Neural progenitor cell (in vitro differentiated cells): ENCODE measurements around the gene CENPX. TPM values are rescaled to one million over a fixed set of nuclear protein-coding genes. Genes with fewer than 3 reads are reported as not detected.

Source experiments
- DNase-seq: peaks from one replicate; pipeline ENCODE4 v3.0.0-alpha.2; 2016; ENCODE audit warnings: low spot score
- H2AFZ ChIP-seq: fragments of 200-600 bp; sonication (generic); replicated peaks from 2 replicates; pipeline ENCODE4 v1.6.1; 2016; ENCODE audit warnings: antibody characterized with exemption
- H3F3A ChIP-seq: fragments of 200-600 bp; sonication (generic); 2 replicates; pipeline ENCODE4 v1.6.1; 2016; ENCODE audit warnings: antibody characterized with exemption, low read depth
- H3K27ac ChIP-seq: fragments of 200-600 bp; sonication (generic); 2 replicates; pipeline ENCODE4 v1.5.1; 2016; ENCODE audit warnings: mild to moderate bottlenecking
- H3K27me3 ChIP-seq: fragments of 200-600 bp; sonication (generic); 2 replicates; pipeline ENCODE4 v1.6.1; 2016; ENCODE audit warnings: mild to moderate bottlenecking, moderate library complexity
- H3K36me3 ChIP-seq: fragments of 200-600 bp; sonication (generic); 2 replicates; pipeline ENCODE4 v1.5.1; 2016
- H3K4me1 ChIP-seq: fragments of 200-600 bp; sonication (generic); 2 replicates; pipeline ENCODE4 v1.6.1; 2016; ENCODE audit warnings: mixed run types
- H3K4me2 ChIP-seq: fragments of 200-600 bp; sonication (generic); 2 replicates; pipeline ENCODE4 v1.6.1; 2016
- H3K4me3 ChIP-seq: fragments of 200-600 bp; sonication (generic); 2 replicates; pipeline ENCODE4 v1.5.1; 2016
- H3K79me2 ChIP-seq: fragments of 200-600 bp; sonication (generic); 2 replicates; pipeline ENCODE4 v1.6.1; 2016; ENCODE audit warnings: low read depth
- H3K9ac ChIP-seq: fragments of 200-600 bp; sonication (generic); 2 replicates; pipeline ENCODE4 v1.6.1; 2016
- H3K9me3 ChIP-seq: fragments of 200-600 bp; sonication (generic); 2 replicates; pipeline ENCODE4 v1.5.1; 2016; ENCODE audit warnings: low read depth
- H4K20me1 ChIP-seq: fragments of 200-600 bp; sonication (generic); 2 replicates; pipeline ENCODE4 v1.6.1; 2016; ENCODE audit warnings: low read depth
- H3K27ac Mint-ChIP-seq: 3 replicates; pipeline ENCODE4 v1.8.0; 2021; ENCODE audit warnings: mixed read lengths
- H3K27me3 Mint-ChIP-seq: 2 replicates; pipeline ENCODE4 v1.8.0; 2022; ENCODE audit warnings: low read depth, mild to moderate bottlenecking, inconsistent platforms, moderate library complexity, mixed read lengths; ENCODE audit not compliant: insufficient read depth
- H3K36me3 Mint-ChIP-seq: 3 replicates; pipeline ENCODE4 v1.8.0; 2021; ENCODE audit warnings: mixed read lengths
- H3K4me1 Mint-ChIP-seq: 3 replicates; pipeline ENCODE4 v1.8.0; 2021; ENCODE audit warnings: mixed read lengths
- H3K4me3 Mint-ChIP-seq: 3 replicates; pipeline ENCODE4 v1.8.0; 2021; ENCODE audit warnings: mild to moderate bottlenecking, moderate library complexity, mixed read lengths
- H3K9me3 Mint-ChIP-seq: 3 replicates; pipeline ENCODE4 v1.8.0; 2020; ENCODE audit warnings: mixed read lengths
- CTCF ChIP-seq: fragments of 200-600 bp; sonication (generic); IDR thresholded peaks from 2 replicates; pipeline ENCODE4 v1.5.1; 2017; ENCODE audit warnings: antibody characterized with exemption, mild to moderate bottlenecking
- EZH2 ChIP-seq: fragments of 200-600 bp; sonication (generic); IDR thresholded peaks from 2 replicates; pipeline ENCODE4 v1.6.1; 2017; ENCODE audit warnings: antibody characterized with exemption, mild to moderate bottlenecking, moderate library complexity
- EZH2phosphoT487 ChIP-seq: fragments of 200-600 bp; sonication (generic); IDR thresholded peaks from 2 replicates; pipeline ENCODE4 v1.6.1; 2017; ENCODE audit warnings: antibody characterized with exemption
- total RNA-seq: library from RNA; depleted of rRNA; stranded (reverse); fragments of >200 nt; gene quantifications from 2 replicates; pipeline ENCODE4 v1.2.3, GENCODE V29; 2015; ENCODE audit warnings: low replicate concordance

The CENPX gene
- total RNA-seq, 1 donor from 2014 or later = 53.0 TPM

- H4K20me1 ChIP-seq = no peaks in the 10 kb centered on the region
- H3K27me3 ChIP-seq = no peaks in the 10 kb centered on the region
- H3K4me2 ChIP-seq = no peak overlapping the region
- peaks cover 6% of the 10 kb centered on the region for H3K4me1 ChIP-seq
- TF ChIP-seq EZH2 (no peak), EZH2phosphoT487 (no peak), CTCF (no peak)
- peaks cover 12% of the 10 kb centered on the region for H3K79me2 ChIP-seq
- H3K27ac ChIP-seq = no peak overlapping the region
- no peaks in the 10 kb centered on the region for H3K36me3 ChIP-seq
- Mint-ChIP-seq H3K36me3 (peaks cover 3% of the 10 kb centered on the region), H3K27me3 (peaks cover 5% of the 10 kb centered on the region), H3K9me3 (no peaks in the 10 kb centered on the region), H3K4me1 (peaks cover 10% of the 10 kb centered on the region), H3K27ac (no peak overlapping the region), H3K4me3 (no peak overlapping the region)
- DNase-seq = no peak
- H3K9ac ChIP-seq = no peak overlapping the region
- H3K4me3 ChIP-seq = no peak overlapping the region
- no peaks in the 10 kb centered on the region for H3K9me3 ChIP-seq
- no peaks in the 10 kb centered on the region for H3F3A ChIP-seq
- H2AFZ ChIP-seq = no peak overlapping the region
Observed at GRCh38 chr17:82062984-82063368, 40.3 kb upstream of the CENPX start.

- H3K36me3 ChIP-seq = no peaks in the 10 kb centered on the region
- peaks cover 6% of the 10 kb centered on the region for H3K4me1 ChIP-seq
- H3K4me2 ChIP-seq = no peak overlapping the region
- Mint-ChIP-seq H3K36me3 (peaks cover 3% of the 10 kb centered on the region), H3K27me3 (peaks cover 3% of the 10 kb centered on the region), H3K4me1 (peaks cover 10% of the 10 kb centered on the region), H3K27ac (no peak overlapping the region), H3K4me3 (no peak overlapping the region), H3K9me3 (no peaks in the 10 kb centered on the region)
- H3K27ac ChIP-seq = no peak overlapping the region
- no peak for TF ChIP-seq EZH2phosphoT487
- no peak for TF ChIP-seq EZH2
- no peak for TF ChIP-seq CTCF
- H3F3A ChIP-seq = no peaks in the 10 kb centered on the region
- no peaks in the 10 kb centered on the region for H4K20me1 ChIP-seq
- DNase-seq = no peak
- H2AFZ ChIP-seq = no peak overlapping the region
- H3K79me2 ChIP-seq = peaks cover 12% of the 10 kb centered on the region
- H3K27me3 ChIP-seq = no peaks in the 10 kb centered on the region
- no peaks in the 10 kb centered on the region for H3K9me3 ChIP-seq
- H3K4me3 ChIP-seq = no peak overlapping the region
- no peak overlapping the region for H3K9ac ChIP-seq
Observed at GRCh38 chr17:82062076-82062983, 39.7 kb upstream of the CENPX start.

GRCh38 chr17:82061047-82061925, 38.6 kb upstream of the CENPX start:
- Mint-ChIP-seq H3K27ac (no peak overlapping the region), H3K4me1 (peaks cover 7% of the 10 kb centered on the region), H3K4me3 (no peak overlapping the region), H3K9me3 (no peaks in the 10 kb centered on the region), H3K27me3 (peaks cover 3% of the 10 kb centered on the region), H3K36me3 (peaks cover 3% of the 10 kb centered on the region)
- no peaks in the 10 kb centered on the region for H3K27me3 ChIP-seq
- H3K4me1 ChIP-seq = peaks cover 4% of the 10 kb centered on the region
- no peak overlapping the region for H3K4me3 ChIP-seq
- H3K79me2 ChIP-seq = peaks cover 12% of the 10 kb centered on the region
- no peak overlapping the region for H3K4me2 ChIP-seq
- no peak for DNase-seq
- no peaks in the 10 kb centered on the region for H3F3A ChIP-seq
- no peak overlapping the region for H2AFZ ChIP-seq
- no peak overlapping the region for H3K9ac ChIP-seq
- H3K36me3 ChIP-seq = no peaks in the 10 kb centered on the region
- no peaks in the 10 kb centered on the region for H3K9me3 ChIP-seq
- no peak for TF ChIP-seq CTCF
- TF ChIP-seq EZH2 = no peak
- TF ChIP-seq EZH2phosphoT487 = no peak
- H4K20me1 ChIP-seq = no peaks in the 10 kb centered on the region
- no peak overlapping the region for H3K27ac ChIP-seq
